Spleen (tissue), 7 donors: ENCODE data around the gene TMEM33.

Experiments used
- POLR2A ChIP-seq, 3 donors: fragments of 450-650 bp; IDR thresholded peaks; one replicate each; pipeline ENCODE4 v1.5.1; 2017; ENCODE audit warnings: antibody characterized with exemption in 3 of 3, mild to moderate bottlenecking in 1 of 3
- TF ChIP-seq, protein P1 (sequence below), 11 experiments: fragments of 200-600 bp in 7 of 11; fragments of 450-650 bp in 4 of 11; sonication (generic) in 4 of 11; IDR thresholded peaks in 8 of 11; conservative IDR thresholded peaks in 3 of 11; 1 replicate in 7 of 11; 2 replicates in 4 of 11; pipeline versions ENCODE4 v1.4.0 to v1.8.0; 2016 to 2021; ENCODE audit warnings: antibody characterized with exemption in 11 of 11, inconsistent platforms in 4 of 11, mild to moderate bottlenecking in 1 of 11
- donor health status: DM: no; HTN: no; CAD: no; lungs with moderate emphysema.
- donor health status: DM: no; HTN: no; CAD: no.
- donor health status: DM: no; HTN: no; CAD: no.

DNA sequence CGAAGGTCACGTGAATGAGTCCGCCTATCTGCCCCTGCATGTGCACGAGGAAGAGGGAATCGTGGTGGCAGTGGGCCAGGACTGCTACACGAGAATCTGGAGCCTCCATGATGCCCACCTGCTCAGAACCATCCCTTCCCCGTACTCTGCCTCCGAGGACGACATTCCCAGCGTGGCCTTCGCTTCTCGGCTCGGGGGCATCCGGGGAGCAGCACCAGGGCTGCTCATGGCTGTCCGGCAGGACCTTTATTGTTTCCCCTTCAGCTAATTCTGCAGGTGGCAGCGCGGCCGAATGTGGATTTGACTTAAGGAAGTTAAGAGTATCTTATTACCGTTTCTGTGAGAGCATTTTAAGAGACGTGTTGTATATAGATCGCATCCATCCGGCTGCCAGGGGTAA is 47.5 kb downstream of the TMEM33 start:
- TF ChIP-seq, protein P1, sequence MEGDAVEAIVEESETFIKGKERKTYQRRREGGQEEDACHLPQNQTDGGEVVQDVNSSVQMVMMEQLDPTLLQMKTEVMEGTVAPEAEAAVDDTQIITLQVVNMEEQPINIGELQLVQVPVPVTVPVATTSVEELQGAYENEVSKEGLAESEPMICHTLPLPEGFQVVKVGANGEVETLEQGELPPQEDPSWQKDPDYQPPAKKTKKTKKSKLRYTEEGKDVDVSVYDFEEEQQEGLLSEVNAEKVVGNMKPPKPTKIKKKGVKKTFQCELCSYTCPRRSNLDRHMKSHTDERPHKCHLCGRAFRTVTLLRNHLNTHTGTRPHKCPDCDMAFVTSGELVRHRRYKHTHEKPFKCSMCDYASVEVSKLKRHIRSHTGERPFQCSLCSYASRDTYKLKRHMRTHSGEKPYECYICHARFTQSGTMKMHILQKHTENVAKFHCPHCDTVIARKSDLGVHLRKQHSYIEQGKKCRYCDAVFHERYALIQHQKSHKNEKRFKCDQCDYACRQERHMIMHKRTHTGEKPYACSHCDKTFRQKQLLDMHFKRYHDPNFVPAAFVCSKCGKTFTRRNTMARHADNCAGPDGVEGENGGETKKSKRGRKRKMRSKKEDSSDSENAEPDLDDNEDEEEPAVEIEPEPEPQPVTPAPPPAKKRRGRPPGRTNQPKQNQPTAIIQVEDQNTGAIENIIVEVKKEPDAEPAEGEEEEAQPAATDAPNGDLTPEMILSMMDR (IDR thresholded peaks at IDR 0.05 in 8 of 11, conservative IDR thresholded peaks at IDR 0.05 in 3 of 11): no peak
- TF ChIP-seq POLR2A (IDR thresholded peaks at IDR 0.05): no peak
